ENCODE data around the gene SMURF2.
A peak's percentile ranks its signal among the peaks of the same experiment; 100 is the strongest.

SMURF2 gene

GRCh38 chr17:64540118-64540776 lies 121.9 kb downstream of the SMURF2 start:
- TF ChIP-seq CTCF (conservative IDR thresholded peaks at IDR 0.05) (no peak), ZFX (IDR thresholded peaks at IDR 0.05) (no peak)
- H3K27ac ChIP-seq: peak overlapping the region; percentile 38; the same call in 1 of the 2 replicates

GRCh38 chr17:64538508-64539130 lies 123.5 kb downstream of the SMURF2 start:
- TF ChIP-seq ZFX (IDR thresholded peaks at IDR 0.05): no peak
- TF ChIP-seq CTCF (conservative IDR thresholded peaks at IDR 0.05): no peak
- no peak overlapping the region for H3K27ac ChIP-seq

GRCh38 chr17:64537488-64537887 lies 124.6 kb downstream of the SMURF2 start:
- TF ChIP-seq CTCF (conservative IDR thresholded peaks at IDR 0.05) (no peak), ZFX (IDR thresholded peaks at IDR 0.05) (no peak)
- H3K27ac ChIP-seq: no peak overlapping the region

- TF ChIP-seq ZFX (IDR thresholded peaks at IDR 0.05) (no peak), CTCF (conservative IDR thresholded peaks at IDR 0.05) (no peak)
- peak overlapping the region; percentile 66; the same call in 1 of the 2 replicates for H3K27ac ChIP-seq
These were observed 125.2 kb downstream of the SMURF2 start for GRCh38 chr17:64536913-64537312.

GRCh38 chr17:64535357-64535756 lies 126.8 kb downstream of the SMURF2 start:
- H3K27ac ChIP-seq: no peak overlapping the region
- TF ChIP-seq CTCF (conservative IDR thresholded peaks at IDR 0.05) (no peak), ZFX (IDR thresholded peaks at IDR 0.05) (no peak)

GRCh38 chr17:64534187-64534586 lies 127.9 kb downstream of the SMURF2 start:
- TF ChIP-seq ZFX (IDR thresholded peaks at IDR 0.05) (no peak), CTCF (conservative IDR thresholded peaks at IDR 0.05) (peak; percentile 17)
- no peak overlapping the region for H3K27ac ChIP-seq

- no peak overlapping the region for H3K27ac ChIP-seq
- TF ChIP-seq CTCF (conservative IDR thresholded peaks at IDR 0.05) (no peak), ZFX (IDR thresholded peaks at IDR 0.05) (no peak)
These were observed 128.3 kb downstream of the SMURF2 start for GRCh38 chr17:64533784-64534183.

Data from C4-2B (cell line).